ENCODE results near the gene PPP1R15A.
"Not testable (repeated sequence)": the region's sequence is repeated elsewhere in the genome, so short reads cannot be mapped to it uniquely, and the experiment has no call there.

Gene PPP1R15A

GRCh38 chr19:48872182-48872883, at the start of gene PPP1R15A:
PPP1R15A (plus strand) TSS chr19:48872421; CDS start chr19:48873234, 813 bp downstream.
- peak; percentile 93 for DNase-seq

- DNase-seq = no peak
Measured at GRCh38 chr19:48822514-48822913, 49.7 kb upstream of the PPP1R15A start.

GRCh38 chr19:48826606-48827020, 45.6 kb upstream of the PPP1R15A start:
- DNase-seq = no peak

- no peak for DNase-seq
Measured at GRCh38 chr19:48830088-48830487, 42.1 kb upstream of the PPP1R15A start.

GRCh38 chr19:48830965-48831364, 41.3 kb upstream of the PPP1R15A start:
- DNase-seq = no peak

- no peak for DNase-seq
Measured at GRCh38 chr19:48833049-48833448, 39.2 kb upstream of the PPP1R15A start.

GRCh38 chr19:48833977-48834376, 38.2 kb upstream of the PPP1R15A start:
- DNase-seq = no peak

- DNase-seq = peak; percentile 78
Measured at GRCh38 chr19:48835734-48836088, 36.5 kb upstream of the PPP1R15A start.

GRCh38 chr19:48836089-48837017, 35.9 kb upstream of the PPP1R15A start, which contains the start of gene HSD17B14:
HSD17B14 (minus strand) TSS chr19:48836491; CDS start chr19:48836411, 80 bp downstream.
- no peak for DNase-seq

GRCh38 chr19:48837051-48837524, 35.1 kb upstream of the PPP1R15A start:
- DNase-seq = peak; percentile 79

GRCh38 chr19:48837687-48838086, 34.5 kb upstream of the PPP1R15A start:
- no peak for DNase-seq

GRCh38 chr19:48841047-48841446, 31.2 kb upstream of the PPP1R15A start:
- no peak for DNase-seq

GRCh38 chr19:48841571-48841970, 30.6 kb upstream of the PPP1R15A start:
- DNase-seq = no peak

- peak; percentile 49 for DNase-seq
Measured at GRCh38 chr19:48842789-48843162, 29.4 kb upstream of the PPP1R15A start.

- DNase-seq = no peak
Measured at GRCh38 chr19:48844472-48844871, 27.7 kb upstream of the PPP1R15A start.

GRCh38 chr19:48845384-48845783, 26.8 kb upstream of the PPP1R15A start:
- no peak for DNase-seq

GRCh38 chr19:48846659-48847058, 25.6 kb upstream of the PPP1R15A start:
- DNase-seq = not testable (repeated sequence)

- no peak for DNase-seq
Measured at GRCh38 chr19:48852292-48852691, 19.9 kb upstream of the PPP1R15A start.

- DNase-seq = no peak
Measured at GRCh38 chr19:48853483-48853882, 18.7 kb upstream of the PPP1R15A start.

- DNase-seq = no peak
Measured at GRCh38 chr19:48854103-48854502, 18.1 kb upstream of the PPP1R15A start.

- no peak for DNase-seq
Measured at GRCh38 chr19:48856921-48857320, 15.3 kb upstream of the PPP1R15A start.

- no peak for DNase-seq
Measured at GRCh38 chr19:48858984-48859710, 13.1 kb upstream of the PPP1R15A start.
